A549 (cell line): ENCODE data around the gene SYTL2.

Experiments used
- BHLHE40 ChIP-seq: IDR thresholded peaks from 2 replicates; pipeline ENCODE4 v1.6.1; 2012; ENCODE audit warnings: low read depth, low read length, inconsistent platforms
- EP300 ChIP-seq, 2 experiments: fragments of >200 bp; sonication (Bioruptor Twin); formaldehyde crosslinking; IDR thresholded peaks; 2 replicates in 1 of 2; 3 replicates in 1 of 2; pipeline ENCODE4 v1.6.1; 2016 to 2017
- GATA3 ChIP-seq: IDR thresholded peaks from 2 replicates; pipeline ENCODE4 v1.6.1; 2012; ENCODE audit warnings: borderline replicate concordance
- HOXB5 ChIP-seq: fragments of 250-450 bp; sonication (Bioruptor Pico); IDR thresholded peaks from 2 replicates; pipeline ENCODE4 v1.5.0; 2020; ENCODE audit warnings: mild to moderate bottlenecking, moderate library complexity
- MAFK ChIP-seq: fragments of 450-650 bp; IDR thresholded peaks from 2 replicates; pipeline ENCODE4 v1.6.1; 2014; ENCODE audit not compliant: partially characterized antibody
- POLR2A ChIP-seq: IDR thresholded peaks from 2 replicates; pipeline ENCODE4 v1.6.1; 2012; ENCODE audit warnings: mild to moderate bottlenecking, low read length
- RAD21 ChIP-seq, 2 experiments: fragments of >200 bp in 1 of 2; sonication (Bioruptor Twin) in 1 of 2; formaldehyde crosslinking in 1 of 2; IDR thresholded peaks in 1 of 2; conservative IDR thresholded peaks in 1 of 2; 2 replicates in 1 of 2; 3 replicates in 1 of 2; pipeline ENCODE4 v1.6.1; 2012 to 2018; ENCODE audit warnings: inconsistent platforms in 1 of 2
- TF ChIP-seq, protein P1 (sequence below): fragments of >200 bp; sonication (Bioruptor Twin); formaldehyde crosslinking; IDR thresholded peaks from 3 replicates; pipeline ENCODE4 v1.5.1; 2016
- TF ChIP-seq, protein P2 (sequence below): fragments of >200 bp; sonication (Bioruptor Twin); formaldehyde crosslinking; IDR thresholded peaks from 2 replicates; pipeline ENCODE4 v1.6.1; 2016
- TF ChIP-seq, protein P3 (sequence below): IDR thresholded peaks from 2 replicates; pipeline ENCODE4 v1.6.1; 2012
- TF ChIP-seq, protein P4 (sequence below): fragments of 200-600 bp; sonication (generic); IDR thresholded peaks from 2 replicates; pipeline ENCODE4 v1.6.1; 2016; ENCODE audit warnings: antibody characterized with exemption, mild to moderate bottlenecking, moderate library complexity

DNA sequence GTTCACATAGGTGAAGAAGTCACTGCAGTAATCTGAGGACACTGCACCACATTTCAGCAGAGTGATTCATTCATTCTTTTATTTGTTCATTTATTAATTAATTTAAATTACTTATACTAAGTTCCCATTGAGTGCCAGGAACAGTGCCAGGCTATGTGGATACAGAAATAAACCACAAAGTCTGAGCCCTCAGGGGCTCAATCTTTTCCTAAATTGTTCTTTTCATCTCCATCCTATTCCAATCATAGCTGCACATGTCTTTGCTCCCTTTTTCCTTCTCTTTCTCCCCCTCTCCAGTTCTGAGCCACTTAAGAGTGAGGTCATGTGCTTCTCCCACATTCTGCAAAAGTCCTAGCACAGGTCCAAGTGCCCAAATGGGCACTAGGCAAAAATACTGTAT lies 4.9 kb downstream of the SYTL2 start:
- TF ChIP-seq, protein P1, sequence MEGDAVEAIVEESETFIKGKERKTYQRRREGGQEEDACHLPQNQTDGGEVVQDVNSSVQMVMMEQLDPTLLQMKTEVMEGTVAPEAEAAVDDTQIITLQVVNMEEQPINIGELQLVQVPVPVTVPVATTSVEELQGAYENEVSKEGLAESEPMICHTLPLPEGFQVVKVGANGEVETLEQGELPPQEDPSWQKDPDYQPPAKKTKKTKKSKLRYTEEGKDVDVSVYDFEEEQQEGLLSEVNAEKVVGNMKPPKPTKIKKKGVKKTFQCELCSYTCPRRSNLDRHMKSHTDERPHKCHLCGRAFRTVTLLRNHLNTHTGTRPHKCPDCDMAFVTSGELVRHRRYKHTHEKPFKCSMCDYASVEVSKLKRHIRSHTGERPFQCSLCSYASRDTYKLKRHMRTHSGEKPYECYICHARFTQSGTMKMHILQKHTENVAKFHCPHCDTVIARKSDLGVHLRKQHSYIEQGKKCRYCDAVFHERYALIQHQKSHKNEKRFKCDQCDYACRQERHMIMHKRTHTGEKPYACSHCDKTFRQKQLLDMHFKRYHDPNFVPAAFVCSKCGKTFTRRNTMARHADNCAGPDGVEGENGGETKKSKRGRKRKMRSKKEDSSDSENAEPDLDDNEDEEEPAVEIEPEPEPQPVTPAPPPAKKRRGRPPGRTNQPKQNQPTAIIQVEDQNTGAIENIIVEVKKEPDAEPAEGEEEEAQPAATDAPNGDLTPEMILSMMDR, result no peak
- TF ChIP-seq, protein P2, sequence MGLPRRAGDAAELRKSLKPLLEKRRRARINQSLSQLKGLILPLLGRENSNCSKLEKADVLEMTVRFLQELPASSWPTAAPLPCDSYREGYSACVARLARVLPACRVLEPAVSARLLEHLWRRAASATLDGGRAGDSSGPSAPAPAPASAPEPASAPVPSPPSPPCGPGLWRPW, result no peak
- TF ChIP-seq BHLHE40, result no peak
- TF ChIP-seq MAFK, result no peak
- TF ChIP-seq HOXB5, result no peak
- TF ChIP-seq POLR2A, result no peak
- TF ChIP-seq RAD21 (conservative IDR thresholded peaks at IDR 0.05 in 1 of 2, IDR thresholded peaks at IDR 0.05 in 1 of 2), result no peak
- no peak for TF ChIP-seq EP300 (IDR thresholded peaks at IDR 0.05)
- TF ChIP-seq, protein P3, sequence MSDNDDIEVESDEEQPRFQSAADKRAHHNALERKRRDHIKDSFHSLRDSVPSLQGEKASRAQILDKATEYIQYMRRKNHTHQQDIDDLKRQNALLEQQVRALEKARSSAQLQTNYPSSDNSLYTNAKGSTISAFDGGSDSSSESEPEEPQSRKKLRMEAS, result no peak
- no peak for TF ChIP-seq GATA3
- TF ChIP-seq, protein P4, sequence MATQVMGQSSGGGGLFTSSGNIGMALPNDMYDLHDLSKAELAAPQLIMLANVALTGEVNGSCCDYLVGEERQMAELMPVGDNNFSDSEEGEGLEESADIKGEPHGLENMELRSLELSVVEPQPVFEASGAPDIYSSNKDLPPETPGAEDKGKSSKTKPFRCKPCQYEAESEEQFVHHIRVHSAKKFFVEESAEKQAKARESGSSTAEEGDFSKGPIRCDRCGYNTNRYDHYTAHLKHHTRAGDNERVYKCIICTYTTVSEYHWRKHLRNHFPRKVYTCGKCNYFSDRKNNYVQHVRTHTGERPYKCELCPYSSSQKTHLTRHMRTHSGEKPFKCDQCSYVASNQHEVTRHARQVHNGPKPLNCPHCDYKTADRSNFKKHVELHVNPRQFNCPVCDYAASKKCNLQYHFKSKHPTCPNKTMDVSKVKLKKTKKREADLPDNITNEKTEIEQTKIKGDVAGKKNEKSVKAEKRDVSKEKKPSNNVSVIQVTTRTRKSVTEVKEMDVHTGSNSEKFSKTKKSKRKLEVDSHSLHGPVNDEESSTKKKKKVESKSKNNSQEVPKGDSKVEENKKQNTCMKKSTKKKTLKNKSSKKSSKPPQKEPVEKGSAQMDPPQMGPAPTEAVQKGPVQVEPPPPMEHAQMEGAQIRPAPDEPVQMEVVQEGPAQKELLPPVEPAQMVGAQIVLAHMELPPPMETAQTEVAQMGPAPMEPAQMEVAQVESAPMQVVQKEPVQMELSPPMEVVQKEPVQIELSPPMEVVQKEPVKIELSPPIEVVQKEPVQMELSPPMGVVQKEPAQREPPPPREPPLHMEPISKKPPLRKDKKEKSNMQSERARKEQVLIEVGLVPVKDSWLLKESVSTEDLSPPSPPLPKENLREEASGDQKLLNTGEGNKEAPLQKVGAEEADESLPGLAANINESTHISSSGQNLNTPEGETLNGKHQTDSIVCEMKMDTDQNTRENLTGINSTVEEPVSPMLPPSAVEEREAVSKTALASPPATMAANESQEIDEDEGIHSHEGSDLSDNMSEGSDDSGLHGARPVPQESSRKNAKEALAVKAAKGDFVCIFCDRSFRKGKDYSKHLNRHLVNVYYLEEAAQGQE, result no peak
